GM19324 (cell line): Measurements from ENCODE around the gene SLC6A12.
"Not testable (repeated sequence)": the region's sequence is repeated elsewhere in the genome, so short reads cannot be mapped to it uniquely, and the experiment has no call there.

Experiments used
- ATAC-seq: cut with Tn5 transposase; IDR thresholded peaks from one replicate; pipeline ENCODE4 v1.9.1; 2021; ENCODE audit warnings: mild to moderate bottlenecking, moderate library complexity; ENCODE audit not compliant: unreplicated experiment, low FRiP score

Gene SLC6A12

GRCh38 chr12:202081-202731, 11.8 kb downstream of the SLC6A12 start:
- no peak for ATAC-seq

- ATAC-seq = no peak
Observed at GRCh38 chr12:201361-201760, 12.6 kb downstream of the SLC6A12 start.

- no peak for ATAC-seq
Observed at GRCh38 chr12:198705-199104, 15.3 kb downstream of the SLC6A12 start.

GRCh38 chr12:197911-198695, 15.9 kb downstream of the SLC6A12 start:
- no peak for ATAC-seq

GRCh38 chr12:197347-197746, 16.6 kb downstream of the SLC6A12 start:
- no peak for ATAC-seq

GRCh38 chr12:196436-196835, 17.5 kb downstream of the SLC6A12 start:
- no peak for ATAC-seq

GRCh38 chr12:195951-196350, 18.0 kb downstream of the SLC6A12 start:
- ATAC-seq = no peak

- no peak for ATAC-seq
Observed at GRCh38 chr12:195156-195555, 18.8 kb downstream of the SLC6A12 start.

GRCh38 chr12:194276-194675, 19.7 kb downstream of the SLC6A12 start:
- no peak for ATAC-seq

GRCh38 chr12:193261-193660, 20.7 kb downstream of the SLC6A12 start:
- no peak for ATAC-seq

- ATAC-seq = no peak
Observed at GRCh38 chr12:191541-191940, 22.4 kb downstream of the SLC6A12 start.

- no peak for ATAC-seq
Observed at GRCh38 chr12:190881-191280, 23.1 kb downstream of the SLC6A12 start.

- no peak for ATAC-seq
Observed at GRCh38 chr12:189622-189962, 24.4 kb downstream of the SLC6A12 start.

GRCh38 chr12:188910-189621, 24.9 kb downstream of the SLC6A12 start:
- no peak for ATAC-seq

- ATAC-seq = not testable (repeated sequence)
Observed at GRCh38 chr12:187986-188909, 25.7 kb downstream of the SLC6A12 start.

GRCh38 chr12:186006-186625, 27.8 kb downstream of the SLC6A12 start:
- no peak for ATAC-seq

GRCh38 chr12:185576-185955, 28.4 kb downstream of the SLC6A12 start:
- no peak for ATAC-seq

- ATAC-seq = no peak
Observed at GRCh38 chr12:184811-185575, 29.0 kb downstream of the SLC6A12 start.

- no peak for ATAC-seq
Observed at GRCh38 chr12:182381-182892, 31.5 kb downstream of the SLC6A12 start.
